UCSD-AML1 (cell line): ENCODE results near the gene ELP4.

Experiments used
- DNase-seq: peaks from one replicate; lab custom pipeline; 2025; ENCODE audit not compliant: unreplicated experiment; lab: John Stamatoyannopoulos, UW

ELP4 gene

GRCh38 chr11:31821235-31821764 is 311.7 kb downstream of the ELP4 start:
- DNase-seq: no peak

- DNase-seq: no peak
These were observed 312.2 kb downstream of the ELP4 start for GRCh38 chr11:31821766-31822165.

GRCh38 chr11:31822175-31822926 is 312.8 kb downstream of the ELP4 start:
- no peak for DNase-seq

DNA sequence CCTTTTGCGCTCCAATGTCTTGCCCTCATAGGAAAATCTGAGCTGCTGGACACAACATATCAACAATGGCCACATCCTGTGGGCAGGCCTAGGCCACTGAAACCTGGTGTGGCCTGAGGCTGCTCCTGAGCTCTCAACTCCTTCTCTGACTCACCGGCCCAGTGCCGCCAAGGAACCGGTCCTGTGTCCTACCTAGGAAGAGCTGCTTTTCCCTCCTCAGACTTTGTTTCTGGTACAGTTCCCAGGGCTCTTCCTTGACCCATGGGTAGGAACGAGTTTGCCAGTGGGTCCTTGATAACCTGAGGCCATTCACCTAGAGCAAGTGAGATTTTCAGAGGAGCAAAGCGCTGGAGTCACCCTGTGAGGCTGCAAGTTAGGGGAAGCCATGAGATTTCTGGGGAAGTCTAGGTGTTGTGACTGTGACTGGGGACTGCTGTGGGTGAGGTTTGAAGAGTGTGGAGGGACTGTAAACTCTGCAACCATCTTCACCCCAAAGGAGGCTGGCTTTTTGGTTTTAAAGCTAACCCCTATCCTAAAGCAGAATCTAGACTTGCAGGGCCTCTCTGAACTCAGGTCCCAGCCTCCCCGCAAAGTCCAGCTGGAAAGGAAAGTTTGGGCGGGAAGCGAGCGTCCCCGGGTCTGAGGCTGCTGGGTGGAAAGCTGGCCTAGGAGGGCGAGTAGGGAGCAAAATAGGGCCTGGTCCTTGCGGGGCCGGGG is 313.5 kb downstream of the ELP4 start:
- DNase-seq: no peak

DNA sequence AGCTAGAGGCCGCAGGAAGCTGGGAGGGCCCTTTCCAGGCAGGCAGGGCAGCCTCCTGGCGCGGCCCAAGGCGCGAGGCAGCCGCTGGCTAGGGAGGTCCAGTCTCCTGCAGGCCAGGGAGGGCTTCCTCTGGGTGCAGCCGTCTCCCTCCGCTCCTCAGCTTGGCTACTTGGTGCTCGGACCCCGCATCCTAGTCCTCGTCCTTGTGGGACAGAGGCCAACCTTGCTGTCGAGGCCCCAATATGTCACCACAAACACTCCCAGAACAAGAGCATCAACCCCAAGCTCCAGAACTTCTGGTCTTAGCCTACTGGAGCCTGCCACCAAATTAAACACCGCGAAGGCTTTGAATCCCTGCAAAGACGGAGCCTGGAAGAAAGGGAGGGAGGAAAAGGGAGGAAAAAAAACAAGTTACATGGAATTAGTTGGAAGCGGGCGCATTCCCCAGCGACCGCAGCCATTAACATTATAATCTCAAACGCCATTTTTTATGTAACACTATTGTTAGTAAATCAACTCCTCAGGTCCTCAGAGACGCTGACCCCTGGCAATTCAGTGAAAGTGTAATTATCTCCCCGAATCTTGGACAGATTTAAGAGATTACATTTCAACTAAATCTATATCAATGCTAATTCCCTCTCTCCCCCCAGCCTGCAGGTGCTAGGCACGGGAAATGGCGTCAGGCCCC is 314.2 kb downstream of the ELP4 start:
- no peak for DNase-seq

- no peak for DNase-seq
These were observed 314.8 kb downstream of the ELP4 start for GRCh38 chr11:31824332-31824878.

DNA sequence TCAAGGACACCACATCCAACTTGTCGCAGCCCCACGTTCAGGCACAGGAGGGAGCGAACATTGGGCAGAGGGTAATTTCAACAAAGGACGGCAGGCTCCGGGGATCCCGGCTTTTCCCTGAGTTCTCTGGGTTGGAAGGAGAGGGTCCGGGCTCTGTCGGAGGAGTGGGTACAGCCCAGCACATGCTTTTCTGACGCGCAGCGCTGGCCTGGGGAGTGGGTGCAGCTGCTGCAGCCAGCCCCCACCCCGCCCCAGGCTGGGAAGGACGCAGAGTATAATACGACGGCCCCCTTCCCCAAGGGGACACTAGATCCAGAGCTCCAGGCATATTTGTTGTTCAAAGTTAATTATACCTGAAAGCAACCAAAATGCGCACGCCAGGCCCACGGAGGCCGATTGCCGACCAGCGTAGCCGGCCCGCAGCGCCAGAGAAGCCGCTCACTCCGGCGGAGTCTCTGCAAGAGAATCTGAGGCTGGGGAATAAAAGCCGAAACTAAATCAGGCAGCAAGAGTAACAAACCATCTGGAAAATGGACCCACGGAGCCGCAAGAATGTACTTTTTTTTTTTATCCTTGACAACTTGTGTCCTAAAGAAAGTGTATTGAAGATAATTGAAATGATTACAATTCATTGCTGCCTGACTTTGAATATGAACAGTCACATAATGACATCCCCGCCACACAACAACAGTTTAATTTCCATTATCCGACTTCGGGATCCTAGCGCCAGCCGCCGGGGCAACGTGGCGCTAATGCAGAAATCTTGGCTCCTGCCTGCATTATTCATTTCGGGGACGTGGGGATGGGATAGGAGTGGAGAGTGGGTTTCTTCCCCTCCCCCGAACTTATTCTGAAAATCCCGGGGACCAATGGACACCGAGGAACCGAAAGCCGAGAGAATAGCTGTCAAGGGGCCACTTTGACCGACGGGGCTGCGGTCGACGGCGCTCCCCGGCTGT is 315.6 kb downstream of the ELP4 start:
- no peak for DNase-seq

DNA sequence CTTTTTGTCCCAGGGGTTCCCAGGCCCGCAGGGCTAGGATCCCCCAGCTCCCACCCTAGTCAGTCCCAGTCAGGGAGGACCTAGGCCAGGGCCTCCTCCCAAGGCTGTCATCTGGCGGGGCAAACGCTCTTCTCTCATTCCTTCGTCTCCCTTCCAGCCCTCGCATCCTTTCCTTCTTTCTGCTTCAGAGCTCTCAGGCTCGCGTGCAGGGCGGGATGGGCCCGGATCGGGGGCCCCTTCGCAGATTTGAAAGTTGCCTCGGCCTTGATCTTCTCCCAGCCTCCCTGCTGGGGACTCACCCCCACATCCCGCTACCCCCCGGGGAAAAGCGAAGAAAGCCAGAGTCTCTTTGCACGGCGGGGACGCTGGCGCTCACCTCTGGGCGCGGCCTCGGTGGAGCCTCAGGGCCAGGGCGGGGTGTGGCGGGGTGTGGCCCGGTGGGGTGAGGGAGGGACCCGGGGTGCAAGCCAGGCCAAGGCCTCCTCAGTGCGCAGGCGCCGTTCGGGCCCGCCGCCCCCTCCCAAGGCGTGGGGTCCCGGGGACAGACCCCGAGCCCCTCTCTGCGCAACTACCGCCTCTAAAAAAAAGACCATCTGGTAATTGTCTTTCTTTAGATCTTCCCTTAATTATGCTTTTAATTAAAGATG is 316.4 kb downstream of the ELP4 start:
- DNase-seq: no peak

GRCh38 chr11:31826536-31827438 is 317.2 kb downstream of the ELP4 start:
- DNase-seq: no peak

- no peak for DNase-seq
These were observed 318.1 kb downstream of the ELP4 start for GRCh38 chr11:31827455-31828206.

DNA sequence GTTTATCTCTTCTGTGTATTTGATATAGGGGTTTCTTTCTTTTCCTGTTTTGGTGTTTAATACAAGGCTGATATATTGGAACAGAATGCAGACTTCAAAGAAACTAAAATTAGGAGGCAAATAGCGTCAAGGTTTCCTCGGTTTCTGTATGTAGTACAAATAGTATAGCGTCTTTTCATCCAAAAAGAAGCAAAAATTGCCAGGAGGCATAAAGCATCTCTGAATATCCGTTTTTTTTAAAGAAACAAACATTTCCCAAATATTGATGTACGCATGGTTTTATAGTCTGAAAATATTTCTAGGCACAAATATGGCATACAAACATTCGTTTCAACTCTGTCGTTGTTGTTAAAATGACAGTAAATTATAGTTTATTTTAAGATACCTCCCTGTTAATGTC is 318.6 kb downstream of the ELP4 start:
- DNase-seq: no peak

GRCh38 chr11:31830406-31830805 is 320.8 kb downstream of the ELP4 start:
- DNase-seq: no peak

GRCh38 chr11:31834237-31834636 is 324.7 kb downstream of the ELP4 start:
- no peak for DNase-seq
